Hippocampal formation (tissue), 2 donors: ENCODE measurements around the gene STRIP1.
"Not testable (repeated sequence)": the region's sequence is repeated elsewhere in the genome, so short reads cannot be mapped to it uniquely, and the experiment has no call there.

Source experiments
- DNase-seq, 2 donors: peaks; one replicate each; lab custom pipeline; 2025; lab: John Stamatoyannopoulos, UW

STRIP1 gene

DNA sequence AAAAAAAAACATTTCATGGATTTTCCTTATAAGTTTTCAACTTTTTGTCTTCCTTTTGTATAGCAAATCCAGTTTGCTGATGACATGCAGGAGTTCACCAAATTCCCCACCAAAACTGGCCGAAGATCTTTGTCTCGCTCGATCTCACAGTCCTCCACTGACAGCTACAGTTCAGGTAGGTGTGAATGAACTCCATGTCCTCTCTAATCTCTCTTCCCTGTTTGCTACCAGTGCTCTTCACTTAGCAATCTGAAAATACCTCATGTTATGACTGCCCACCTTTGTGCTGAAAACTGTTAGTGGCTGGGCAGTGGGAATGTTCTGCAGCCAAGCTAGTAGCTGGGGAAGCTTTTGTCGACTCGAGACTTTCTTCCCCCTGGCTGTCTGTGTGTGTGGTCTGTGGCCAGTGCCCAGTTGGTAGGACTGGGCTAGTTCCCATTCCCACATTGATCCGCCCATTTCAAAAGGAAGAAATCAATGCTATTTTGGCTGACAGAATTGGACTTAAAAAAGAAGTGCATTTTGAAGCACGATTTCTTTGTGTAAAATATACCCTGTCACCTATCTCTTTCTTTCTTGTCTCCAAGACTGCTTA, 25.4 kb upstream of the STRIP1 start:
- DNase-seq = no peak

GRCh38 chr1:110011527-110012041, 22.8 kb upstream of the STRIP1 start:
- DNase-seq = peak in 1 of 2 donors; percentile 49

DNA sequence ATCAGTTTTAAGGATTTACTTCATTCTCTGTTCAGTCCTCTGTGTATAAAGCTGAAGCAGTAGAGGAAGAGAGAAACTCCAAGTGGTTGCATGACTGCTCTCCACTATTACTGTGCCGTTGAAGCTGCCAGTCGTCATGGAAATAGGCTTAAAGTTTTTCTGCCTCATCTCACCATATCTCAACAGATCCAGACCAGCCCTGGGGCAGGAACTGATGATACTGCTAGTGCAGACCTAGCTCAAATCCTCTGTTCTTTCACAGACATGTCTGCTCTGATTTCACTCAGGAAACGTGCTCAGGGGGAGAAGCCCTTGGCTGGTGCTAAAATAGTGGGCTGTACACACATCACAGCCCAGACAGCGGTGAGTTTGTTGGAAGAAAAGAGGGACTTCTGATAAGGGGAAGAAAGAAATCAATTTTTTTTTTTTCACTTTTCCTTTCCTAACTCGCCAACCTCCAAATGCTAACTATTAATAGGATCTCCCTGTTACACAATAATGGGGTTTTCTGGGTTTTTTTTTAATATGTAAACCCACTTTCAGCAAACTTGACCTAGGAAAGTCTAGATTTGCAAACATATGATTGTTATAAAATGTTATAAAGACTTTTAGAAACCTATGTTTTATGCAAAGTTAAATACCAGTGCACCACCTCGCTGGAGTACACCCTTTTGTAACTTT, 22.2 kb upstream of the STRIP1 start:
- no peak for DNase-seq

DNA sequence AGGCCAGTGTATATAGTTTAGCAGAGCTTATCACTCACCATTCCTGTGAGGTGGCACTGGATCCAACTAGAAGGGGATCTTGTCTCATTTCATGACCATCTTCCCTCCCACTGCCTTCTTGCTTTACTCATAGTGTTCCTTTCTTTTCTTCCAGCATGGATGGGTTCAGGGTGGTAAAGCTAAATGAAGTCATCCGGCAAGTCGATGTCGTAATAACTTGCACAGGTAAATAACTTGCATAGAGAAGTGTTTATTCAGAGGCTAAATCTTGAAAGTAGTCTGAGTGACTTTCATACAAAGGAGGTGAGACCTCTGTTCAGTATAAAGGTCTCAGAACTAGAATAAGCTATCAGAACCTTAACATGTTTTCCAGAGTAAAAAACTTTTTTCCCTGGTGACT, 16.6 kb upstream of the STRIP1 start:
- no peak for DNase-seq

- no peak for DNase-seq
Observed at GRCh38 chr1:110018396-110018795, 16.0 kb upstream of the STRIP1 start.

DNA sequence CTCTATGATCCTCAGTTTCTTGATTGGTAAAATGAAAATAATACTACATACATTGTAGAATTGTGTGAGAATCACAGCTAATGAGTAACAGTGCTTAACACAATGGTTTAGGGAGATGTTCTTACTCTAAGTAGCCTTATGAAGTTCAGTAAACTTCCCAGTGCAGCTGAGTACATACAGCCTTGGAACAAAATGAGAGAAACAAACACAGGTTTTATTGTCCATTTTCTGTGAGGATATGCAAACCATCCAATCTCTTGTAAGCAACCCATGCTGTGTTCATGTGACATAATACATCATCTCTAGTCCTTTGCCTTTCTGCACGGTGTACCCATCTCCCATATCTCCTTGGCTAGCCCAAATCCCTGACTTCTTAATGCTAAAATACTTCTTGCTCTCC, 14.7 kb upstream of the STRIP1 start:
- no peak for DNase-seq

DNA sequence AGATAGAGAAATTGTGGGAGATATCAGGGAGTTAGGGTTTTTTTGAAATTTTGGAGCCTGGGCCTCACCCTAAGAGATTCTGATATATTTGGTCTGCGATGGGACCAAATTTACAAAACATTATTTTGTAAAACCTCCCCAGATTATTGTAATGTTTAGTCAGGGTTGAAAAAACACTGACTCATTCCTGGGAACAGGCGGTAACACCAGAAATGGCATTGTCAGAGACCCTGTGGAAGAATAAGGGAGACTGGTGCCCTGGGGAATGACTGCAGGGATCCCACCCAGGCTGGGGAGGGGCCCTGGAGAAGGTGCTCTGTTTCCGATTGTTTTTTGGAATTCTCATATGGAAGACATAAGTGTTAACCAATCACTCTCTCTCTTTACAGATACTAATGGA, 13.1 kb upstream of the STRIP1 start:
- DNase-seq = no peak

- DNase-seq = no peak
Observed at GRCh38 chr1:110024613-110025012, 9.8 kb upstream of the STRIP1 start.

GRCh38 chr1:110030687-110031086, 3.7 kb upstream of the STRIP1 start:
- not testable (repeated sequence) for DNase-seq

GRCh38 chr1:110032327-110032726, 2.1 kb upstream of the STRIP1 start:
- DNase-seq = no peak

- no peak for DNase-seq
Observed at GRCh38 chr1:110033421-110033820, 1.0 kb upstream of the STRIP1 start.

DNA sequence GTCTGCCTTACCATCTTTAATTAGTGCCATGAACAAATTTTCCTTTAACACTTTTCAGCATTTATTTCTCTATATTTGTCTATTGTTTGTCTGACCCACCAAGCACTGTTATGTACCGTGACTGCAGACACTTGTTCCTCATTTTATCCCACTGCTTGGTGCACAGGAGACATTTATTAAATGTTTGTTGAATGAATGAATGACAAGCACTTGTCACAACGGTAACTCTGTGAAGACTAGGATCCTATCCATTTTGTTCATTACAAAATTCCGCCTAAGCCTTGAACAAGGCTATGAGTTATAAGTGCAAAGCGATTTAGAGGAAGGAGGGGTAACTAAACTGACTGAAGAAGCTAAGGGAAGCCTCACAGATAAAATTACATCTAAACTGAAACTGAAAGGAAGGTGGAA, 379 bp upstream of the STRIP1 start:
- DNase-seq = no peak

- no peak for DNase-seq
Observed at GRCh38 chr1:110035236-110035752, 870 bp downstream of the STRIP1 start.

GRCh38 chr1:110038271-110038670, 3.8 kb downstream of the STRIP1 start:
- DNase-seq = no peak

GRCh38 chr1:110039641-110040040, 5.2 kb downstream of the STRIP1 start:
- no peak for DNase-seq

DNA sequence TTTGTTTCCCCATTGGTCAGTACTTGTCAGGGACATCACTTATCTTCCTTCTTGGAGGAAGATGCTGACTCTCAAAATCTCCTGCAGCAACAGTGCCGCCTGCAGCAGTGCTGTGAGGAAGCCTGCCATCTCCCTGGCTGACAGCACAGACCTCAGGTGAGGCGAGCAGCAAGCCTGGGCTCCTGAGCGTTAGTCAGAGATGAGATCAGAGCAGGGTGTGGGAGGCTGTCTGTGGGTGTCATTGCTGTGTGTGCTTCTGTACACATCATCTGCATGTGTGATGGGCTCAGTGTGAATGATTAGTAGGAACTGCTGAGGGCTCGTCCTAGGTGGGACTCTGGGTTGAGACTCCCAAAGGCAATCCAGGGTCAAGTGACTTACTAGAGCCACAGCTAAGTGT, 6.1 kb downstream of the STRIP1 start:
- no peak for DNase-seq

DNA sequence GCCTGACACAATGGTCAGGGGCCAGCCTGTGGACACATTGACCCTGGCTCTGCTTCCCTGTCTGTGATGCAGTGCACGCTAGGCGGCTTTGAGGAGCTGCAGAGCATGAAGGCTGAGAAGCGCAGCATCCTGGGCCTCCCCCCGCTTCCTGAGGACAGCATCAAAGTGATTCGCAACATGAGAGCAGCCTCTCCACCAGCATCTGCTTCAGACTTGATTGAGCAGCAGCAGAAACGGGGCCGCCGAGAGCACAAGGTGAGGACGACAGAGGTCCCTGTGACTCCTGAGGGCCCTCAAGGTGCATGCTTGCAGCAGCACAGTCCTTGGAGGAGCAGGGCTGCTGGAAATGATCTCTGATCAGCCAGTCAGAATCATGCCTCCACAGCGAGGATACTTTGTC, 8.6 kb downstream of the STRIP1 start:
- no peak for DNase-seq

DNA sequence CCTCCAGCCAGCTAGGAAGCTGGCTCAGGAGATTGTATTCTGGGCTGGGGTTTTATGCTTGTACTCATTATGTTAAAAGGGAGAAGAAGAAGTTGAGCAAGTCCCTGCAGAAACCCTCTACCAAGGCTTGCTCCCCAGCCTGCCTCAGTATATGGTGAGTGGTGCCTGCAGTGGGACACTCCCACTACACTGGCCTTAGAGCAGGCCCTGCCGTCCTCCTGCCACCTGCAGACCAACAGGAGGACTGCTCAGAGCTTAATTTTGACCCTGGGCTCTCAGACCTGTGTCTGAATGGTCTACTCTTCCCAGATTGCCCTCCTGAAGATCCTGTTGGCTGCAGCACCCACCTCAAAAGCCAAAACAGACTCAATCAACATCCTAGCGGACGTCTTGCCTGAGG, 13.0 kb downstream of the STRIP1 start:
- DNase-seq = no peak

DNA sequence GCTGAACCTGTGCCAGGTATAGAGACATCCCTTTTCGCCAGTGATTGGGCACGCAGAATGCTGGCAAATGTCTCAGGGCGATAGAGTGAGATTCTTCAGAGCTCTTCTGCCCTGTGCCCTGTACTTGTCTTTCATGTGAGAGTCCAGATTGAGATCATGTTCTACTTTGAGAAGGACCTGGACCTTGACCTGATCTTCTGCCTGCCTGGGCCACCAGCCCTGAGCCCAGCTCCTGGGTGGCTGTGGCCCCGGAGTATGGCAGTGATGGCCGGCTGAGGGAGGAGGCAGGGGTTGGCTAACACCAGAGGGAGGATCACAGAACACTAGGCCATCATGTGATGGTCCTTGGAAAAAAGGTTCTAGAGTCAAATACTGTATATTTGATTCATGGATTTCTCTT, 13.8 kb downstream of the STRIP1 start:
- no peak for DNase-seq

DNA sequence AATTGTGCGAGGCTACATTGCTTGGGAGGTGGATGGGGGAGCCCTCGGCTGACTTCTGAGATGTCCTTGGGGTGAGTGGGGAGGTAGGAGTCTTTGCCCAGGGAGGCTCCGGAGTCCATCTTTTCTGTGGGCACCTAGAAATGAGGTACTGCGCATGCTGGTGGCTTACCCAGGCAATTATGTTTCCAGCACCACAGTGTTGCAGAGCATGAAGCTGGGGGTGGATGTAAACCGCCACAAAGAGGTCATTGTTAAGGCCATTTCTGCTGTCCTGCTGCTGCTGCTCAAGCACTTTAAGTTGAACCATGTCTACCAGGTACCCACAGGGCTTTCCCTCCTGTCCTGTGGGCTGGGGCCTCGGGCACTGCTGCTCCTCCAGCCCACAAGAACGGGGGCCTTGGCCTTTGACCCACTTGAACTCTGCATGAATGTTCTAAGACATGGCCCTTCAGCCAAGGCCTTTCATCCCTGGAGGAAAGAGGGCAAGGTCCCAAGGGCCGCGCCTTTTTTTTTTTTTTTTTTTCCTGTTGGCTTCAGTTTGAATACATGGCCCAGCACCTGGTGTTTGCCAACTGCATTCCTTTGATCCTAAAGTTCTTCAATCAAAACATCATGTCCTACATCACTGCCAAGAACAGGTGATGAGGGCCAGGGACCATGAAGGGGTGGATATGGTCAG, 14.6 kb downstream of the STRIP1 start:
- peak; percentile 12 to 48 for DNase-seq

GRCh38 chr1:110049801-110050601, 15.6 kb downstream of the STRIP1 start:
- no peak for DNase-seq

- DNase-seq = no peak
Observed at GRCh38 chr1:110050602-110051261, 16.3 kb downstream of the STRIP1 start.
